HG03175 (cell line): ENCODE results near the gene UBB.

Experiments
- ATAC-seq: cut with Tn5 transposase; IDR thresholded peaks from one replicate; pipeline ENCODE4 v1.9.1; 2021; ENCODE audit warnings: mild to moderate bottlenecking, moderate library complexity; ENCODE audit not compliant: unreplicated experiment

UBB gene

GRCh38 chr17:16417896-16418684 lies 37.2 kb downstream of the UBB start:
- no peak for ATAC-seq

- ATAC-seq, result no peak
Observed at GRCh38 chr17:16418685-16419068, 37.8 kb downstream of the UBB start.

- ATAC-seq, result no peak
Observed at GRCh38 chr17:16419074-16419928, 38.4 kb downstream of the UBB start.

GRCh38 chr17:16419929-16420271 lies 39.0 kb downstream of the UBB start:
- no peak for ATAC-seq

- no peak for ATAC-seq
Observed at GRCh38 chr17:16422416-16422815, 41.5 kb downstream of the UBB start.

- ATAC-seq, result no peak
Observed at GRCh38 chr17:16423226-16423872, 42.5 kb downstream of the UBB start.

GRCh38 chr17:16425202-16425601 lies 44.3 kb downstream of the UBB start:
- no peak for ATAC-seq

GRCh38 chr17:16425698-16426659 lies 45.1 kb downstream of the UBB start:
- ATAC-seq, result no peak

GRCh38 chr17:16427020-16427419 lies 46.1 kb downstream of the UBB start:
- no peak for ATAC-seq

- ATAC-seq, result no peak
Observed at GRCh38 chr17:16428098-16428882, 47.4 kb downstream of the UBB start.

GRCh38 chr17:16429083-16429482 lies 48.2 kb downstream of the UBB start:
- ATAC-seq, result no peak

GRCh38 chr17:16430650-16431049 lies 49.8 kb downstream of the UBB start:
- no peak for ATAC-seq

GRCh38 chr17:16432017-16432416 lies 51.1 kb downstream of the UBB start:
- no peak for ATAC-seq
